NCI-H510A treated with DMSO at 0.1 percent for 48 hours (cell line): ENCODE data around the gene QRFP.

Source experiments
- DNase-seq: peaks from one replicate; lab custom pipeline; 2025; lab: John Stamatoyannopoulos, UW

The QRFP gene

DNA sequence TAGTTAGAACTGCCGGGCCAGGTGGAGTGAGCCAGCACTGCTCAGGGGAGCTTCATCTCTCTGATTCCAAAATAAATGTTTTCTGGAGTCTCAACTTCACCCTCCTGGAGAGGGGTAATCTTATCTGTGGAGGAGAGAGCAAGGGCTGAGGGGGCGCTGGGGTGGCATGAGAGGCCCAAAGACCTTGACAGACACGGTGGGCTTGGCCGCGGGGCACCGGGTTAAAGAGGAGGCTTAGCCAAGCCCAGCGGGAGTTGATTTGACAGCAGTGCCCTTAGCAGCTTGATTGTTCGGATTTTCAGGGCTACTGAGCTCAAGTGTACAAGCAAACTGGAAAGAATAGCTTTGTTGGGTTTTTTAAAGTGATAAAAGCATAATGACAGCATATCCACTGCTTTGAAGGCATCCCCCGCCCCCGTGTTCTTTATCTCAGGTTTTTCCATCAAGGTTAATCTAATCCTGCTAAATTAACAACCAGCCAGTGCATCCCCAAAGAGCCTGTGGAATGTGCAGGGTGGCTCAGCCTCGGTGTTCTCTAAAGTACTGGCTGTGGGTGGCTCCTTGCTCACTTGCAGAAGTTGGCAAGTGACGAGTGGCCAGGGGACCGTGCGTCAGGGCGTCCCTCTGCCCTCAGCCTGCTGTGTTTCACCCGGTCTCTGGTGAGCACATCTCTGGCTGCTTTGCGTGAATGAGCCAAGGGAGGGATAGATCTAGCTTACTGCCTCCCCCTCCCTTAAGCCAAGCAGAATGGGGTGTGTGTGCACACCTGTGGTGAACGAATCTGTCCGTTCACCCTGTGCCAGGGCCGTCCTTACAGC lies 5.5 kb downstream of the QRFP start:
- no peak for DNase-seq

DNA sequence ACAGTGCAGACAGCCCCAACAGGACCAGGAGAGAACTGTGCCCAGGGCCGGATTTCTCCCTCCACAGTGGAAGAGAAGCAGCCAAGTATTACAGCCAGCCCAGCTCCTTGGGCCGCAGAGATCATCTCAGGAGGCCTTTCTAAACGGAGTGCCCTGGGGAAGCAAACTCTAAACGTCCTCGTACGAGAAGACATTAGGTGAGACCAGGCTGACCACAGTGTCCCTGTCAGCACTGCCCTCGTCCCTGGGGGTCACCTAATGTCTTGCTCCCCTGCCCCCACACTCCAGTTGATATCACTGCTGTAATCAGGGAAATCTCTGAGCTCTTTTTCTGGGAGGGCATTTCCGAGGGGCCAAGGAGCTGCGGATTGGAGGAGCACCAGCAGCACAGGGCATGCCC lies 6.5 kb downstream of the QRFP start:
- DNase-seq = no peak

DNA sequence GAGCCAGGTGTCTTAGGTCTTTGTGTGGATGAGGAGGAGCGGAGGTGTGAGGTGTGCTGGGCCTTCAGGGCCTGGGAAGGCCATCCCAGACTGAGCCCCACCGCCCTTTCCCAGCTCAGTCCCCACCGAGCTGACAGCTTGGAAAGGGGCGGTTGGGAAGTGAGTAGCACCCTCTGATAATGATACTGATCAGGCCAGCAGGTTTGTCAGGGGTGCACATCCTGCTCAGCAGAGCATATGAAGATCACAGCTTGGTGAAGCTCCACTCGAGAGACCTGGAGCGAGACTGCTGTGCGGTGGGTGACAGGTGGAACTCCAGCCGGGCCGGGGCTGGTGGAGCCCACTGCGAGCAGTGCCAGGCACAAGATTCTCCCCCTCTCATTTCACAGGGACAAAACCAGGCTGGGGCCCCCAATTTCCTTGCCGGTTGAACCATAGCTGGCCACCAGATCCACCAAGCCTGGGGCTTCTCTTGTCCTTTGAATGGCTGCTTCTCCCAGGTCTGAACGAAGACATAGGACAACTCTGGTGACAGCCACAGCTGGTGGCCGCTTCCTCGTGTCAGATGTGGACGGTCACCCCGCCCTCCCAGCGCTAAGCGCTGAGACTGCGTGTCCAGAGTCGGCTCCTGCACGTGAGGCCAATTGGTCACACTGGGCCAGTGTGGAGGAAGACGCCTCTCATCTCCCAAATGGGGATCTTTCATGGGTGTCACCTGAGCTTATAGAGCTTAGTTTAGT lies 8.3 kb downstream of the QRFP start:
- DNase-seq = no peak

DNA sequence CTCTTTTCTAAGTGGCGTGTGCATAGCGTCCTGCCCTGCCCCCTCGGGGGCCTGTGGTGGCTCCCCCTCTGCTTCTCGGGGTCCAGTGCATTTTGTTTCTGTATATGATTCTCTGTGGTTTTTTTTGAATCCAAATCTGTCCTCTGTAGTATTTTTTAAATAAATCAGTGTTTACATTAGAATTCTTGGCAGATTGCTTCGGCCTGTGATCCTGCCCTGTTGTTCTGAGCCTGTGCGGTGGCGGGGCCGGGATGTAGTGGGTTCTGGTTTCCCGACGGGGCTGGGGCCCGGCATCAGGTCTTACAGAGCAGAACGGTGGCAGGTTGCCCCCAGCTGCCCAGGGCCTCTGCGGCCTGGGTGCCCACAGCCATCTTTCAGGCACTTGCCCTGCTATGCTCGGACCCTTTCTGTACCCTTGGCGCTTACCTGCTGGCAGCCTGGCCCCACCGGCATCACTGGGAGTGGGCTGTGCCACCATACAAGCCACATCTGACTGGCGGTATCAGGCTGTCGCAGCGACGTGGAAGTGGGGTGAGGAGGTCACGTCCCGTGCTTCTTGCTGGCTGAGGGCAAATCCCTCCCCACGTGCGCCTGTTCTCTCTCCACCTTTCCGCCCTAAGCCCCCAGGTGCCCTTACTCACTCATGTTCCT lies 9.0 kb downstream of the QRFP start:
- no peak for DNase-seq

DNA sequence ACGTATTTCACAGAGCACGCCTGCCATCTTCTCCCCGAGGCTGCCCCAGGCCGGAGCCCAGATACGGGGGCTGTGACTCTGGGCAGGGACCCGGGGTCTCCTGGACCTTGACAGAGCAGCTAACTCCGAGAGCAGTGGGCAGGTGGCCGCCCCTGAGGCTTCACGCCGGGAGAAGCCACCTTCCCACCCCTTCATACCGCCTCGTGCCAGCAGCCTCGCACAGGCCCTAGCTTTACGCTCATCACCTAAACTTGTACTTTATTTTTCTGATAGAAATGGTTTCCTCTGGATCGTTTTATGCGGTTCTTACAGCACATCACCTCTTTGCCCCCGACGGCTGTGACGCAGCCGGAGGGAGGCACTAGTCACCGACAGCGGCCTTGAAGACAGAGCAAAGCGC lies 9.6 kb downstream of the QRFP start:
- DNase-seq = no peak

DNA sequence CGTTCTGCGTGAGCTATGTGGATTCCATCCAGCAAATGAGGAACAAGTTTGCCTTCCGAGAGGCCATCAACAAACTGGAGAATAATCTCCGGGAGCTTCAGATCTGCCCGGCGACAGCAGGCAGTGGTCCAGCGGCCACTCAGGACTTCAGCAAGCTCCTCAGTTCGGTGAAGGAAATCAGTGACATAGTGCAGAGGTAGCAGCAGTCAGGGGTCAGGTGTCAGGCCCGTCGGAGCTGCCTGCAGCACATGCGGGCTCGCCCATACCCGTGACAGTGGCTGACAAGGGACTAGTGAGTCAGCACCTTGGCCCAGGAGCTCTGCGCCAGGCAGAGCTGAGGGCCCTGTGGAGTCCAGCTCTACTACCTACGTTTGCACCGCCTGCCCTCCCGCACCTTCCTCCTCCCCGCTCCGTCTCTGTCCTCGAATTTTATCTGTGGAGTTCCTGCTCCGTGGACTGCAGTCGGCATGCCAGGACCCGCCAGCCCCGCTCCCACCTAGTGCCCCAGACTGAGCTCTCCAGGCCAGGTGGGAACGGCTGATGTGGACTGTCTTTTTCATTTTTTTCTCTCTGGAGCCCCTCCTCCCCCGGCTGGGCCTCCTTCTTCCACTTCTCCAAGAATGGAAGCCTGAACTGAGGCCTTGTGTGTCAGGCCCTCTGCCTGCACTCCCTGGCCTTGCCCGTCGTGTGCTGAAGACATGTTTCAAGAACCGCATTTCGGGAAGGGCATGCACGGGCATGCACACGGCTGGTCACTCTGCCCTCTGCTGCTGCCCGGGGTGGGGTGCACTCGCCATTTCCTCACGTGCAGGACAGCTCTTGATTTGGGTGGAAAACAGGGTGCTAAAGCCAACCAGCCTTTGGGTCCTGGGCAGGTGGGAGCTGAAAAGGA lies 10.9 kb downstream of the QRFP start:
- DNase-seq = no peak

DNA sequence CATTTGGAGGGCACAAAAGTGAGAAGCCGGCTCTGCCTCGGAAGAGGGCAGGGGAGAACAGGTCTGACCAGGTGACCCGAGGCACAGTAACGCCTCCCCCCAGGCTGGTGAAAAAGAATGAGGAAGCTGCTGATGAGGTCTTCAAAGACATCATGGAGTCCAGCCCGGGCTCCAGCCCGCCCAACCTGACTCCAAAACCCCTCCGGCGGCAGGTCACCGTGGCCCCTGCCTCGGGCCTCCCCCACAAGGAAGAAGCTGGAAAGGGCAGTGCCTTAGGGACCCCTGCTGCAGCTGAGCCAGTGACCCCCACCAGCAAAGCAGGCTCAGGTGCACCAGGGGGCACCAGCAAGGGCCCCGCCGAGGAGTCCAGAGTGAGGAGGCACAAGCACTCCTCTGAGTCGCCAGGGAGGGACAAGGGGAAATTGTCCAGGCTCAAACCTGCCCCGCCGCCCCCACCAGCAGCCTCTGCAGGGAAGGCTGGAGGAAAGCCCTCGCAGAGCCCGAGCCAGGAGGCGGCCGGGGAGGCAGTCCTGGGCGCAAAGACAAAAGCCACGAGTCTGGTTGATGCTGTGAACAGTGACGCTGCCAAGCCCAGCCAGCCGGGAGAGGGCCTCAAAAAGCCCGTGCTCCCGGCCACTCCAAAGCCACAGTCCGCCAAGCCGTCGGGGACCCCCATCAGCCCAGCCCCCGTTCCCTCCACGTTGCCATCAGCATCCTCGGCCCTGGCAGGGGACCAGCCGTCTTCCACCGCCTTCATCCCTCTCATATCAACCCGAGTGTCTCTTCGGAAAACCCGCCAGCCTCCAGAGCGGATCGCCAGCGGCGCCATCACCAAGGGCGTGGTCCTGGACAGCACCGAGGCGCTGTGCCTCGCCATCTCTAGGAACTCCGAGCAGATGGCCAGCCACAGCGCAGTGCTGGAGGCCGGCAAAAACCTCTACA lies 11.8 kb downstream of the QRFP start:
- no peak for DNase-seq

DNA sequence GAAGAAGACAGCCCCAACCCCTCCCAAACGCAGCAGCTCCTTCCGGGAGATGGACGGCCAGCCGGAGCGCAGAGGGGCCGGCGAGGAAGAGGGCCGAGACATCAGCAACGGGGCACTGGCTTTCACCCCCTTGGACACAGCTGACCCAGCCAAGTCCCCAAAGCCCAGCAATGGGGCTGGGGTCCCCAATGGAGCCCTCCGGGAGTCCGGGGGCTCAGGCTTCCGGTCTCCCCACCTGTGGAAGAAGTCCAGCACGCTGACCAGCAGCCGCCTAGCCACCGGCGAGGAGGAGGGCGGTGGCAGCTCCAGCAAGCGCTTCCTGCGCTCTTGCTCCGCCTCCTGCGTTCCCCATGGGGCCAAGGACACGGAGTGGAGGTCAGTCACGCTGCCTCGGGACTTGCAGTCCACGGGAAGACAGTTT lies 12.5 kb downstream of the QRFP start:
- no peak for DNase-seq

DNA sequence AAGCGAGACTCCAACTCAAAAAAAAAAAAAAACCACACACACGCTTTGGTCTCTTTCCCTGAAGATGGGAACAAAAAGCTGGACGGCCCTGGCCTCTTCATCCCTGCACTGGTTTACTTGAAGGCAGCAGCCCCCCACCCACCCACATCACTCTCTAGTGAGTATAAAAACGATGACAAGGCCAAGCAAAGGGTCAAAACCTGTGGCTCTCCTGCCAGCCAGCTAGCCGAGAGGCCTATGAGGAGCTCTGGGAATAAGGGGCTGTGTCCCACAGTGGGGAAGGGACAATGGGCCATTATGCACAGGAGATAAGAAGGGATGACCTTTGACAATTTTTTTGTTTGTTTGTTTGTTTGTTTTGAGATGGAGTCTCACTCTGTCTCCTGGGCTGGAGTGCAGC lies 13.1 kb downstream of the QRFP start:
- no peak for DNase-seq

DNA sequence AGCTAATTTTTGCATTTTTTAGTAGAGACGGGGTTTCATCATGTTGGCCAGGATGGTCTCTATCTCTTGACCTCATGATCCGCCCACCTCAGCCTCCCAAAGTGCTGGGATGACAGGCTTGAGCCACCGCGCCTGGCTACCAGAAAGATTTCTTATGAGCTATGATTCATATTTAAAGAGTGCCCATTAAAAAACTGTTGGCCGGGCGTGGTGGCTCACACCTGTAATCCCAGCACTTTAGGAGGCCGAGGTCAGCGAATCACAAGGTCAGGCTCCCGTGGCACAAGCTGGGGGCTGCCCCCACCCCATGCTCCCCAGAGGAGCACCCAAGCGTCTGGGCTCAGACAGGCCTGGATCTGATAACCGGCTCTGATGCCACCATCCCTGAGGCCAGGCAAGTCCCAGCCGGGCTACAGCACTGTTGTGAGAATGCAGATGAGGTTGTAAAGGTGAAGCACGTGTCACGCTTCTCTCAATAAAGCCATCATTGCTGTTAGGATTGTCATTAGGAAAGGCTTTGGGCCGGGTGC lies 13.9 kb downstream of the QRFP start:
- DNase-seq = no peak

DNA sequence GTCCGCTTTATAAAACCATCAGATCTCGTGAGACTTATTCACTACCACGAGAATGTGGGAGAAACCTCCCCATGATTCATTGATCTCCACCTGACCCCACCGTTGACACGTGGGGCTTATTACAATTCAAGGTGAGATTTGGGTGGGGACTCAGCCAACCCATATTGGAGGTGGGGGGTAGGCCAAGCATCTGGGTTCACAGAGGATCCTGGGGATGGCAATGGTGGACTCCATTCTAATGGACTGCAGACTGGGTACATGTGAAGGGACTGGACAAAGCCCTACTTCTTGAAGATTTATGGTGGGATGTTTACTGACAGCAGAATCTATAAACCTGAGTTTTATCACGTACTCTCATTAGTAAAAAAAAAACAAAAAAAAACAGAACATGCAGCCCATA lies 15.1 kb downstream of the QRFP start:
- no peak for DNase-seq

DNA sequence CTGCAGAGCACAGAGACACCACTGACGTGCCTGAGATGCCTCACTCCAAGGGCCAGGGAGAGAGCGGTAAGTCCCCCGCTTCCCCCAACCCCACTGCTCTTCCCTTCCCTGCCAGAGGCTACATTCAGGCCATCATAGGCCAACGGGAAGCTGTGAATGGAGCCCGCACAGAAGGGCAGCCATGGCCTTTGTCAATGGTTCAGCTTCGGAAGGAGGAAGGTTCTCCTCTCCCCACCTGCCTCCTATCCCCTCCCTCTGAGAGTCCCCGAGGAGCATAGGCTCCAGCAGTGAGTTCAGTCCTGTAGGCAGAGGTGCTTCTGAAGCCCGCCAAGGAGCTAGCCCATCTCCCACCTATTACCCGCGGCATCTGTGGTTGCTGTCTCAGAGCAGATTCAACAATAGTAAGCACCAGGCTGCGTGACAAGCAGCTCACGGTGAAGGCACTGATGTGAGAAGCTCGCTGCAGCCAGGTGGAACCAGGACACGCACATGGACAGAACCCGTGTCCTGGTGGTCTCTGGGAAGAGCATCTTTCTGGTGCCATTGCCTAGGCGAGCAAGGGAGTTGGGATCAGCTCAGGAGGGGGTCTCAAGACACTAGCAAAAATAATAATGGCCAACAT lies 15.9 kb downstream of the QRFP start:
- no peak for DNase-seq

DNA sequence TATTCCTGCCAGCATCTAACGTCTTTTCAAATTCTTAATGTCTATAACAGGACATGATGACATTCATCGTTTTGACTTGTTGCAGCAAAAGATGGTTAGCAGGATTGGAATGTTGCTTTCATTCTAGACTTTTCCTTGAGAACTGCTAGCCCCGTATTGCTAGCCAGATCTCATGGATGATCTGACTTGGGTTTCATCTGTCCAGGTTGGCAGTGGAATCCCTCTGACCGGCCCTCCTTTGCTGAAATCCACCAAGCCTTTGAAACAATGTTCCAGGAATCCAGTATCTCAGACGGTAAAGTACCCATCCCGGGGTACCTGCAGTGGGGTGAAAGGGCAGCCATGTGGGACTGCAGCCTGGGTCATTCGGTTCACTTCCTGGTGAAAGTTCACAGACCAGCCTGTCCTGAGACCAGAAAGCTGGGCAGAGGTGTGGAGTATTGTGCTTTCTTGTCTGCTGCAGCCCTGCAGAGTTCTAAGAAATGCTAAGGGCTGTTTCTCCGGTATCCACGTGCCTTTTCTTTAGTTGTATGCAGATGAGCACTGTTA lies 16.7 kb downstream of the QRFP start:
- no peak for DNase-seq

DNA sequence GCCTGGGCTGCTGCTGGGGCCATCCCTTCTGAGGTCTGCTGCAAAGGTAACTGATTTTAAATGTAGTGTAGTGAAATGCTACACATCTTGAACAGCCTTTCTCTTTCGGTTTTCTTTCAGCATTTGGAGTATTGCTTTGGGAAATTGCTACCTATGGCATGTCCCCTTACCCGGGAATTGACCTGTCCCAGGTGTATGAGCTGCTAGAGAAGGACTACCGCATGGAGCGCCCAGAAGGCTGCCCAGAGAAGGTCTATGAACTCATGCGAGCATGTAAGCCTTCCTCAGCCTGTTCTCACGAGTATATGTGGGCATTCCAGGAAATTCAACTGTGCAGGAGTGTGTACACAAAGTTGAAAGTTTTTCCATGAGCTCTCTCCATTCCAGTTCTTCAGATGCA lies 18.3 kb downstream of the QRFP start:
- no peak for DNase-seq

DNA sequence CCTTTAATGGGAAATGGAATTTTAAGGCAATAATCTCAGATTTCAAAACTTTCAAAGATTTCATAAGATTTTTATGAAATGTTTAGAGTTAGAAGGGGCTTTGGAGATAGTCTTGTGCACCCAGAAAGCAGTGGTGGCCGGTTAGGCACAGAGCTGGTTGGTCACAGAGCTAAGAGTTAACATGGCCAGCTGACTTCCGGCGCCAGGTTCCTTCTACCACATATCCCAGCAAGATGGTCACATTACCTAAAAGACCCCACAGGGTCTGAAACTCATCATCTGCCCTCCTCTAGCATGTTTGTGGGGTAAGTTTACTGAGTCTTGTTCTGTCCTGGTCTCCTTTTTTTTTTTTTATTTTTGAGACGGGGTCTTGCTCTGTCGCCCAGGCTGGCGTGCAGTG lies 19.3 kb downstream of the QRFP start:
- no peak for DNase-seq

DNA sequence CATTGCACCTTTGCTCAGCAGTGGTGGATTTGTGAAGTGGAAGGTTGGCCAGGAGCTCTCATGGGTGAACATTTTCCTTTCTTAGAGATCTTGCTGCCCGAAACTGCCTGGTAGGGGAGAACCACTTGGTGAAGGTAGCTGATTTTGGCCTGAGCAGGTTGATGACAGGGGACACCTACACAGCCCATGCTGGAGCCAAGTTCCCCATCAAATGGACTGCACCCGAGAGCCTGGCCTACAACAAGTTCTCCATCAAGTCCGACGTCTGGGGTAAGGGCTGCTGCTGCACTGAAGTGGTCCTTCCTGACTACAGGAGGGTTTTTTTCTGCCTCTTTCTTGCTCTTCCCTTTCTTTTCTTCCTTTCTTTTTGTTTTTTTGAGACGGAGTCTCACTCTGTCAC lies 21.8 kb downstream of the QRFP start:
- DNase-seq = no peak

DNA sequence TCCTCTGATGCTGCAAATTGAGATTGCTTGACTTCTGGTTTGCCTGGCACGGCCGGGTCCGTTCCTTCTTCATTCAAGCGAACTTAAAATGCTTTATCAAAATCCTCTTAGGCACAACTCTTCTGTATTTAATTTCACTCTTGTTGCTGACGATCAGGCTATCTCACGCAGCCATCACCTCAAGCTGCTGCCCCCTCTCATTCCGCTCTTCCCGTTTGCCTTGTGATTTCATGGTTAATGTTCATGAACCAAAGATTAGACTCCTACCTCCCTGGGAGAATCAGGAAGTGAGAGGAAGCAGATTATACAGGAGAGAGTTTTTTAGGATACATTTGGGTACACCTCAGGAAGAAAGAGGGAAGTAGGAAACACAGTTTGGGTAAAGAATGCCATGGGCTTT lies 22.6 kb downstream of the QRFP start:
- no peak for DNase-seq

DNA sequence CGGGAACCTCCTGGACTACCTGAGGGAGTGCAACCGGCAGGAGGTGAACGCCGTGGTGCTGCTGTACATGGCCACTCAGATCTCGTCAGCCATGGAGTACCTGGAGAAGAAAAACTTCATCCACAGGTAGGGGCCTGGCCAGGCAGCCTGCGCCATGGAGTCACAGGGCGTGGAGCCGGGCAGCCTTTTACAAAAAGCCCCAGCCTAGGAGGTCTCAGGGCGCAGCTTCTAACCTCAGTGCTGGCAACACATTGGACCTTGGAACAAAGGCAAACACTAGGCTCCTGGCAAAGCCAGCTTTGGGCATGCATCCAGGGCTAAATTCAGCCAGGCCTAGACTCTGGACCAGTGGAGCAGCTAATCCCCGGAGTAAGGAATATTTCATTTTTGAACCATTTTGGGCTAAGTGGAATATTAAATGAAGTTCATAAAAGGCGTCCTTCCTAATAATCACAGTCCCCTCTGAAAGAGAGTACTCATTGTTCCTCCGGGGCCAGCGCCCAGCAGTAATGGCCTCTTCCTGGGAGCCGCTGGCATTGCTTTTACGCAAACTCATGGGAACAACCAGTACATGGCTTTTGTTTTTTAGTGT lies 23.6 kb downstream of the QRFP start:
- DNase-seq = no peak

DNA sequence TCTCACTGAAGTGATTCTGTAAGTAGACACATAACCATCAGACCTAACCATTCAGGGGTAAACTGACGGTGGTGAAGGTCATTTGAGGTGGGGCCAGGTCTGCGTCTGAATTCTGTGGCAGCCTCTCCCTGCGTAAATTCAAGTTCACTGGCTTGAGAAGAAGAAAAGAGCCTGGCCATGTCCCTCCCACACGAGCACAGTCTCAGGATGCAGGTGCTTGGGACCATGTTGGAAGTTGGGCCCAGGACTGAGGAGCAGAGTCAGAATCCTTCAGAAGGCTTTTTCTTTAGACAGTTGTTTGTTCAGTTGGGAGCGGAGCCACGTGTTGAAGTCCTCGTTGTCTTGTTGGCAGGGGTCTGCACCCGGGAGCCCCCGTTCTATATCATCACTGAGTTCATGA lies 24.1 kb downstream of the QRFP start:
- DNase-seq = no peak

DNA sequence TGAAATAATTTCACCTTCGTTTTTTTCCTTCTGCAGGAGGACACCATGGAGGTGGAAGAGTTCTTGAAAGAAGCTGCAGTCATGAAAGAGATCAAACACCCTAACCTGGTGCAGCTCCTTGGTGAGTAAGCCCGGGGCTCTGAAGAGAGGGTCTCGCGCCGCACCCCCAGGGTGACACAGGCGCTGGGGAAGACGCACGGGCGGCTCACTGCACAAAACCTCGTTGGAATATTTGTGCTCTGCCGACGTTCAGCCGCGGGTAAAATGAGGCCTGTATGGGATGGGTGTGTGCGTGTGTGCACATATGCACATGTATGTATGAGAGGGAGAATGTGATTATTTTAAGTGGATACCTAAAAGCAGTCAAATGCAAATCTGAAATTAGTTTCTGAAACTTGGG lies 24.5 kb downstream of the QRFP start:
- no peak for DNase-seq
